Peyer's patch (tissue), 4 donors: Measurements from ENCODE around the gene NCAM2.

ENCODE experiments used
- POLR2A ChIP-seq, 2 donors: fragments of 450-650 bp; IDR thresholded peaks; one replicate each; pipeline ENCODE4 v1.5.1; 2017; ENCODE audit warnings: antibody characterized with exemption in 2 of 2, mild to moderate bottlenecking in 2 of 2, moderate library complexity in 2 of 2
- TF ChIP-seq, protein P1 (sequence below), 6 experiments: fragments of 450-650 bp in 4 of 6; fragments of 200-600 bp in 2 of 6; sonication (generic) in 1 of 6; IDR thresholded peaks; one replicate each; pipeline ENCODE4 v1.5.1; 2017 to 2019; ENCODE audit warnings: antibody characterized with exemption in 6 of 6, mild to moderate bottlenecking in 3 of 6, moderate library complexity in 1 of 6

DNA sequence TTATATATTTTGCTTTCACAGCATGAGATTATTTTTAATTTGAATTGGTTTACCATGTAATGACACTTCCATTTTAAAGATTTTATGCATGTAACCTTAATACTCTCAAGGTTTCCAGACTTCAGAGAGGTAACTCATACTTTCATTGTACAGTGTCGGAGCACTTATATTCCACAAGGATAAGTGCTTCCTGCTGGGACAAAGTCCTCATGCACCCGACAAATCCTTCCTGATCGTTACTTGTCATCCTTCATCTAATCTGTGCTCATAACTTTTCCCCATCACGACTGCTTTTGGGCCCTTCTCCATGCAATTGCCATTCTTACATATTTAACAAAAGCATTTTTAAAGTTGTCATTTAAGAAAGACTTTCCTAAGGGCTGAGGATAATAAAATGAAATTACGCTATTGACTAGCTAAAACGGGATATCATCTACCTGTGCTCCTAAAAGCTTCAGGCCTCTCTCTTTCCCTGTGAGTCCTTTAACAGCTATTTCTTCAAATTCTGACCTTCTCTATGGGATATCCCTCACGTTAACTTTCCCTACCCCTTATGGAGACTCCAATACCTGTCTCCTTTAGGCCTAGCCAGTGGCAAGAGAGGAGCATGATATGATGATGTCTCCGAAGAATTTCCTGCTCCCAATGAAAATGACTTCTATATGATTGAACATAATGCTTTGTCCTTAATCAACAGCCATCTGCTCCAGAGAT is 59.3 kb downstream of the NCAM2 start:
- TF ChIP-seq, protein P1, sequence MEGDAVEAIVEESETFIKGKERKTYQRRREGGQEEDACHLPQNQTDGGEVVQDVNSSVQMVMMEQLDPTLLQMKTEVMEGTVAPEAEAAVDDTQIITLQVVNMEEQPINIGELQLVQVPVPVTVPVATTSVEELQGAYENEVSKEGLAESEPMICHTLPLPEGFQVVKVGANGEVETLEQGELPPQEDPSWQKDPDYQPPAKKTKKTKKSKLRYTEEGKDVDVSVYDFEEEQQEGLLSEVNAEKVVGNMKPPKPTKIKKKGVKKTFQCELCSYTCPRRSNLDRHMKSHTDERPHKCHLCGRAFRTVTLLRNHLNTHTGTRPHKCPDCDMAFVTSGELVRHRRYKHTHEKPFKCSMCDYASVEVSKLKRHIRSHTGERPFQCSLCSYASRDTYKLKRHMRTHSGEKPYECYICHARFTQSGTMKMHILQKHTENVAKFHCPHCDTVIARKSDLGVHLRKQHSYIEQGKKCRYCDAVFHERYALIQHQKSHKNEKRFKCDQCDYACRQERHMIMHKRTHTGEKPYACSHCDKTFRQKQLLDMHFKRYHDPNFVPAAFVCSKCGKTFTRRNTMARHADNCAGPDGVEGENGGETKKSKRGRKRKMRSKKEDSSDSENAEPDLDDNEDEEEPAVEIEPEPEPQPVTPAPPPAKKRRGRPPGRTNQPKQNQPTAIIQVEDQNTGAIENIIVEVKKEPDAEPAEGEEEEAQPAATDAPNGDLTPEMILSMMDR (IDR thresholded peaks at IDR 0.05), result no peak
- TF ChIP-seq POLR2A (IDR thresholded peaks at IDR 0.05), result no peak
